HG03196 (cell line): ENCODE results near the gene ADAM15.

Experiments used
- ATAC-seq: cut with Tn5 transposase; IDR thresholded peaks from one replicate; pipeline ENCODE4 v1.9.1; 2021; ENCODE audit not compliant: unreplicated experiment

Gene ADAM15

DNA sequence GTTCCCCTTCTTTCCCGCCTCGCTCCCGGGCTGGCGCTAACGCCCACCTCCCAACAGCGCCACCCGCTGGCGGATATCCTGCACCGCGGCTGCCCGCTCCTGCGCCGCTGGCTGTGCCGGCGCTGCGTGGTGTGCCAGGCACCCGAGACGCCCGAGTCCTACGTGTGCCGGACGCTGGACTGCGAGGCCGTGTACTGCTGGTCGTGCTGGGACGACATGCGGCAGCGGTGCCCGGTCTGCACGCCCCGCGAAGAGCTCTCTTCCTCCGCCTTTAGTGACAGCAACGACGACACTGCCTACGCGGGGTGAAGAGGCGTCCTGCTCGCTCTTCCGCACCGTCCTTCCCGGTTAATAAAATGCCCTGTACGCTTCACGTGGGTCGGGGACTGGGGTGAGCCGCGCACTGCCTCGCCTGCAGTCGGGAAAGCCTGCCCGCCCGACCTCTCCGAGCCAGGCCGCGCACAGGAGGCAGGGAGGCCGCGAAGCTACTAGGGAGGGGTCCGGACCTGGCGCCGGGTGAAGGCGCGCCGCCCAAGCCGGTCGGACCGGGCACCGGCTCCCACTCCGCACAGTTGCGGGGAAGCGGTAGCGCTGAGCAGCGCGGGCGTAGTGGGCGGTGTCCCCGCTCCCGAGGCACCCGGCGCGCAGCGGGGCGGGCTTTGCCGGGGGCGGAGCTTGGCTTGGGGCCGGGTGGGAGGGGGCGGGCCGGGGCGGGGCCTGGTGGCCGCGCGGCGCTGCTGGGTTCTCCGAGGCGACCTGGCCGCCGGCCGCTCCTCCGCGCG lies at the start of gene ADAM15:
Gene ADAM15 (plus strand): TSS at position 757 of the 782 bp plus-strand sequence. CDS start 71 bp downstream, outside the sequence.
- peak; percentile 50 for ATAC-seq

GRCh38 chr1:155001425-155001674 lies 49.8 kb upstream of the ADAM15 start:
- ATAC-seq, result no peak

DNA sequence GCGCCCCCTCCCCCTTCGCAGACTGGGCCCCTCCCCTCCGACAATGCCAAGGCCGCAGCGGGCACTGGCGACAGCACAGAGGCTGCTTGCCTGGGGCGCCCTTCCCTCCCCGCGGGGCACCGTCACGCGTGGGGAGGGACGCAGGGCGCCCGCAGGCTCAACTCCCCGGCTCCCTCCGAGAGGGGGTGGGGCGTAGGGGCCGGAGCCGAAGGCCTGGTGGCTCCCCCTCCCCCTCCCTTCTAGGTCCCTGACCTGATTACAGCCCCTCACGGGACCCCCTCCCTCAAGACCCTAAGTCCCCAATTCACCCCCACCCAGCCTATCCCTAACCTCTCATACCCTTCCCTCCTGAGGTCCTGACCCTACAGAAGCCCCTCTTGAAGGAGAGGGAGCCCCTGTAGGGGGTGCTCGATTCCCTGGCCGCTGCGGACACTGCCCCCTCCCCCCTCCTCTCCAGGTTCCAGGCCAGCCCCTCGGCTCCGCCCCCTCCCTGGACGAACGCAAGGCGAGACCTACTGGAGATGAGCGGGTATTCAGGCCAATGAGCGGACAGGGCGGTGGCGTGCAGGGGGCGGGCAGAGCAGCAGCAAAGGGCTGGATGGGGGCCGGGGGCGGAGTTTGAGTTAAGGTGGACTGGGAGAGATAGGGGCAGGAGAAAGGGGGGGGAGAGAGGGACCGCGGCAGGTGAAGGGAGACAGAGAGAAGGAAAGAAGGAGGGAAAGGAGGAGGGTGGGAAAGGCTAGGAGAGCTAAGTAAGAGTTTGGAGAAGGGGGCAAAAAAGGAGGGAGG lies 49.2 kb upstream of the ADAM15 start:
- peak; percentile 44 for ATAC-seq

DNA sequence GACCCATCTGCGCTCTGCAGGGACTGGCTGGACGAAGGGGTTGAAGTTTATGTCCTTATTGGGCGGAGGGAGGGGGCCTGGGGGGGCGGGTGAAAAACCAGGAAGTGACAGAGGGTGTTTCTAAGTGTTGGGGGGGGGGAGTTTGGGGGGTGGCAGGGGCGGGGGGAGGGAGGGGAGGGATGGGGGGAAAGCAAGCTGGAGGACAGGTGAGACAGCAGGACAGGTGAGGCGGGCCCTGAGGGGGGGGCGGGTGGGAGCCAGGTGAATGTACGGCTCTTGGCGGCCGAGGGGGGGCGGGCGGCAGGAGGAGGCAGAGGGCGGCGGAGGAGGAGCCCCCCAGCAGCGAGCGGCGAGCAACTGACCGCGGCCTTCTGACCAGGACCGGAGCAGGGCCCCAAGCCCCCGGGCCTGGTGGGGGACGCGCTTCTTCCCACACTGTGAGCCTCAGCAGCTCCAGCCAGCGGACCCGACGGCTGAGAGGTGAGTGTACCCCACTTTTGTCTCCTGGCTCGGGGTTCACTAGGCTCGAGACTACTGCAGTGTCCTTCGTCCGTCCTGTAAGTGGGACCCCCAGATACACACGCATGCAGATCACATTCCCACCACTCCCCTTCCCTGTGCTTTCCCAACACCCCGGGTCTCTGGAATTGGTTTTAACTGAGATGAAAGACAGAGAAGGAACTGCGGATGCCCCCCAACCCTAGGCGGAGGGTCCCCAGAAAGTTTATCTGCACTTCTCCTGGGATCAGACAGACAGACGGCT lies 48.5 kb upstream of the ADAM15 start, which contains the start of gene ZBTB7B:
Gene ZBTB7B (plus strand): TSS at position 339 of the 763 bp plus-strand sequence. CDS start 11,859 bp downstream, outside the sequence.
- peak; percentile 1 for ATAC-seq

DNA sequence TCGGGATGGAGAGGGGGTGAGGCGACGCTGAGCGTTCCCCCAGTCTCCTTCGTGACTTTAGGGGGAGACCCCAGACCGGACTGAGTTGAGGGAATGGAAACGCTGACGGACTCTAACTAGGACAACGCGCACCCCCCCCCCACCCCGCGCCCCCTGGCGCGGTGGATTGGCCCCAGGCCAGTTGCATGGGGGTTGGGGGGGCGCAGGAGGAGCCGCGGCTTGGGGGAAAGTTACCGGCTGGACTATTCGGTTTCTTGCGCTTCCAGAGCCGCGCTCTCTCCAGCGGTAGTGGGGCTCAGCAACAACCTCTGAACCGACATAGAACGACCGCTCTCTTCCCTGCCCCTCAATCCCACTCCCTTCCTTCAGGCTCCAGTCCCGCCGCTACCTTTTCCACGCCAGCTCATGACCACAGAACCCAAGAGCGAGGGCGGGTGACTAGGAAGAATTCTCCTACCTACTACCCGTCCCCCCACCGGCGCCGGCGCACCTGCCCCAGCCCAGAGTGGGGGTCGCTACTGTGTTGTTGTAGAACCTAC lies 47.8 kb upstream of the ADAM15 start:
- ATAC-seq, result no peak

GRCh38 chr1:155003766-155004351 lies 47.3 kb upstream of the ADAM15 start:
- ATAC-seq, result no peak

DNA sequence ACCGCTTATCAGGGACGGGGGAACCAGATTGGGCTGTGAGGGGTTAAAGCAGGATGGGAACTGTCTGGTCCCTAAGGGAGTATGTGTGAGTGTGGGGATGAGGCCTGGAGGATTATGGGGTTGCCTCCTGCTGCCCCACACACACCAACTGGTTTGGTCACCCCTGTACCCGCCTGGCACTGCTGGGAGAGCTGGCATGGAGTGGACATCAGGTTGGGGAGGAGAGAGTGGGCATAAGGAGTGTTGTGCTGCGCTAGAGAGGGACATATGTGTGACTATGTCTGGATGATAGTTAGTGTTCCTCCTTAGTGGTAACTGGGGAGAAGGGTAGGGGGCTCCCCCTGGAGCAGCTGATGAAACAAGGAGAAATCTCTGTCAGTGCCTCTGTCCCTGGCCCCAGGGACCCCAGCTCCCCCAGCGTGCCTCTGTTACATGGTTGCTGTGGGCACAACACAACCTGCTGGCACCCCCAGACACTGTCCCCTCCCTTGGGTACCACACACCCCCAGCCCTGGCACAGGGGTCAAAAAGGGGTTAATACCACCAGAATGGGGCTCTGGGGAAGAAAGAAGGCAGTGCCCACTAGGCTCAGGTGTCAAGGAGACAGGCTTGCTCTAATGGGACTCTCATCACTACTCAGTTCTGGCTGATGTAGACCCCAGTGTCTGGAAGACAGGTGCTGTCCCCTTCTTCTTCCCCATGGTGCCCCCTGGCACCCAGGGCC lies 46.6 kb upstream of the ADAM15 start:
- no peak for ATAC-seq

DNA sequence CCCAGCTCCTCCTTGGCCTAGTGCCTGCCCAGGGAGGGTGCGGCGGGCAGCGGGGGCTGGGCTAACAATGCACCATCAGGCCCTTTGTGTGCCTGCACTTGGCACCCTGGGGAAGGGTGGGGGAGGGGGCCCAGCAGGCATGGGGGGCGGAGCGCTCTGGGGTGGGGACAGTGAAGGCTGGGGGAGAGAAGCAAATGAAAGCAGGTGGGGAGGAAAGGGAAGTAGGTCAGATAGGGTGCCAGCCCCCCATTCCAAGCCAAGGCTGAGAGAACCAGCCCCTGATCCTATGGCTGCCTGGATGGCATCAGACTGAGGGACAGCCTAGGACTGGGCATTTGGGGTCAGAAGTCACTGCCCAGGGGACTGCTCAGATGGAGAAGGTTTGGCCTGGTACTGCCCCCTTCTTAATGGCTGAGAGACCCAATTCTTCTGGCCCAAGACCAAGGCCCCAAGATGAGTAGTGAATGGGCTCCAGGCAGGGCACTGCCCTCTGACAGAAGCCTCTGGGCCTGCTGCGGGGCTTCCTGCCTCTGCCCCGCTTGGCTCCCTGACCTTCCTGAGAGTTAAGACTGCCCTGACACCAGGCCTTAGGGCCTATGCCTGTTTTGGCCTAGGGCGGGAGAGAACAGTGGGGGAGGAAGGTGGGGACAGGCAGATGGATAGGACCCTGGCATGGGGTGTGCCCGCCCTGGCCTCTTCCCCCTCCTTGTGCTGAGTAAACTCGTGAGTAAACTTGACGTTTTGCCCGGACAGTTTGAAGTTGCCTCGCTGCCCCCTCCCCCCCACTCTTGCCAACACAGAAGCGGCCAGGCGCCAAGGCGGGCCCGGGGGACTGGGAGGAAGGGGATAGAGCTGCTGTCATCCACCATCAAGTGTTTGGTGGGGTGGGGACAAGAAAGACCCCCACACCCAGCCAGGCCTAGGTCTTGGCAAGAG lies 45.8 kb upstream of the ADAM15 start:
- ATAC-seq, result no peak

- ATAC-seq, result no peak
These were observed 44.5 kb upstream of the ADAM15 start for GRCh38 chr1:155006601-155007101.

GRCh38 chr1:155007251-155007828 lies 43.8 kb upstream of the ADAM15 start:
- no peak for ATAC-seq

DNA sequence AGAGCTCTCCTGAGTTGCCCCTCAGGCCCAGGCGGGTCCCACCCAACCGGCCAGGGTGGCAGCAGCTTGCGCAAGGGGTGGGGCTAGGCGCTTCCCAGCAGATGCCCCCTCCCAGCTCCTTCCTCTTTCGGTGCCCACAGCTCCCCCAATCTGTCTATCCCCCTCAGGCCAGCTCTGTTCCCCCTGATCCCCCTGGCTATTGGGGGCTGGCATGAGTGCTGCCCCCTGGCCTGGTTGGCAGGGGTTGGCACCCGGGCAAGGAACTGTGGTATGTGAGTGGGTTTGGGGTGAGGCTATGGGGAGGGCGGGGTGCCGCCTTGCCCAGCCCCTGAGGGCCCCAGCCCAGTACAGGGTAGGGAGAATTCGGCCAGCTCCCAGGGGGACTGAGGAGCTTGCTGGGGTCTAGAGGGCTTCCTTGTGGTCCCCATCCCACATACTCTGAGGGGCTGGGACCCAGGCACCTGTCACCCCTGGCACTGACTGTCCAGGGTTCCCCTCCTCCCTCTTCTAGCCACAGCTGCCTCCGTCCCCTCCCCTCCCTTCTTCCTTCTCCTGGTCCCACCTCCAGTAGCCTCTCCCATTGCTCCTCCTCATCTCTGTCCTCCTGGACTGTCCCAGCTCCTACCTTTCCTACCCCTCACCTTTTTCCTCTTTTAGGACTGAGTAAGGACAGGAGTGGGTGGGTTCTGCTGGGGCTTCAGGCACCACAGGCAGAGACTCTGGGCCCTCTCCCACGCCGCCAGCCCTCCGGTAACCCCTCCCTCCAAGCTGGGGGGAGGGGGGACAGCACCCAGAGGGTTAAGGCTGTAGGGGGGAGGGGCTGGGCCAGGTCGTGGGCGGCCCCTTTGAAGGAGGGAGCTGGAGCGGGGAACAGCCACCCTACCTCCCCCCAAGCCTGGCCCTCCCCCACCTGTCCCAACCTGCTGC lies 42.8 kb upstream of the ADAM15 start:
- ATAC-seq, result no peak

DNA sequence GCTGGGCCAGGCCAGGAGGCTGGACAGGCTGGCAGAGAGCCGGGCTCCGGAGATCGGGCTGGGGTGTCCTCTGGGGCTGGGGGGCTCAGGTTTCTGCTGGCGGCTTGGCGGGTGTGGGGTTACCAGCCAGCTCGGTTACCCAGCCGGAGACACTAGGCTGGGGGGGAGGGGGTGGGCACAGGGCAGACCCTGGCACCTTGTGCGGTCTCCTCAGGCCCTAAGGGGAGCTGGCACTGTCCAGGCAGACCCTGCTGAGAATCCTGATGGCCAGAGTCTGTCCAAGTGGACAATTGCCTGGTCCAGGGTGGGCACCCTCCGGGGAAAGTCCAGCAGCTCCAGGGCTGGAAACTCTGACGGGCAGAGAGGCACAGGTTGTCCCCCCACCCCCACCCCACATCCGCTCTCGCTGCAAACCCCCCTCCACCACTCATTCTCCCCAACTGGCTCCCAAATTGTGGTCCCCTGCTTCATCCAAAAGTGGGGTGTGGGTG lies 41.9 kb upstream of the ADAM15 start:
- no peak for ATAC-seq

- ATAC-seq, result no peak
These were observed 41.4 kb upstream of the ADAM15 start for GRCh38 chr1:155009742-155010141.

DNA sequence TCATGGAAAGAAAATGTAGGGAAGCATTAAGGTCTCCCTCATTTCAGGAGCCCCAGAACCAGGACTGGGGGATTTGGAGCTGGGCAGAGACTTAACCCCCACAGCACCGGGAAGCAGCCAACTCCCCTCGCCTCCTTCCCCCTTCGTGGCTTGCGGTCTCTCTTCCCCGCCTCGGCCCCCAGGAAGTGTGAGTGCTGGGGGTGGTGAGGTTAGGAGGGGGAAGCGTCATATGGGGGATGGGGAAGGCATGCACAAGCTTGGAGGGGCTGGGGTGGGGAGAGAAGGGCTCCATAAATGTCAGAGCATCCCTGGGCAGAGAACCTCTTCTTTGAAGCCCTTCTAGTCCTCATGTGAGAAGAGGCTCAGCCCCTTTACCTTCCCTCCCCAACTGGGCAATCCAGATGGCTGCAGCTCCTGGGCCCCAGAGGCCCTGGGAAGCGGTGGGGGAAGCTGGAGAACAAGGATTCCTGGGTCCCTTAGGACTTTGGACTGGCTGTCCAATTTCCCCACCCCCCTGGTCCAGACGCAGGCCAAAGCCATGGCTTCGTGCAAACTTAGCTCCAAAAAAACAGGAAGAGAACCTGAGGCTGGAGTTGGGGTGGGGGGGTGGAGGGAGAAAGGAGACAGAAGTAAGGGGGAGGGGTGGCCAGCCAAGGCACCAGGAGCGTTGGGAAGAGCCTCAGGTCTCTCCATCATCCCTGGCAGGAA lies 40.8 kb upstream of the ADAM15 start:
- ATAC-seq, result no peak

- no peak for ATAC-seq
These were observed 40.1 kb upstream of the ADAM15 start for GRCh38 chr1:155011004-155011416.

DNA sequence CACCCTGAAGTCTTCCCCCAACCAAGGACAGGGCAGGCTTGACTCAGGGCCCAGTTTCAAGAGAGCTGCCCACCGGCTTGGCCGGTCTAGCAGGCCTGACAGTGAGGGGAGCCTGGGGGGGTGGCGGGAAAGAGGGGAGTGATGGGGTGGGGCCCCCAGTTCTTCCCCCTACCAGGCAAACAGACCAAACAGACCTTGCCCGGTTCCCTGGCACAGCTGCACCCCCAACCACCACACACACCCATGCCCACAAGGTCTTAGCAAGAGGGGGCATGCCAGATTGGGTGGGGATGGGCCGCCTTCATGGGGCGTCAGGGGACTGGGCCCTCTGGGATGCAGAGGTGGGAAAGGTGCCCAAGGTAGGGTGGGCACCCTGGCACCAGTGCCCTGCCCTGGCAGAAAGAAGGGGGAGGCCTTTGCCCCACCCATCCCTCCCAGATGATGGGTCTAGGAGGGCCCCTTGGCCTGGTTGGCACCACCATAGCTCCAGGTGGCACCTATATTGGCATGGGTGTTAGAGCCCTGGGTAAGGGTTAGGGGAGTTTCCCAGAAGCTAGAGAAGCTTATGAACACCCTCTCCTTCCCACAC lies 39.6 kb upstream of the ADAM15 start:
- ATAC-seq, result no peak
